T-helper 1 cell (primary cell): ENCODE results near the gene GREM2.

Source experiments
- DNase-seq, 5 donors: peaks; one replicate each; pipeline ENCODE4 v3.0.0-alpha.2; 2012 to 2020

GREM2 gene

DNA sequence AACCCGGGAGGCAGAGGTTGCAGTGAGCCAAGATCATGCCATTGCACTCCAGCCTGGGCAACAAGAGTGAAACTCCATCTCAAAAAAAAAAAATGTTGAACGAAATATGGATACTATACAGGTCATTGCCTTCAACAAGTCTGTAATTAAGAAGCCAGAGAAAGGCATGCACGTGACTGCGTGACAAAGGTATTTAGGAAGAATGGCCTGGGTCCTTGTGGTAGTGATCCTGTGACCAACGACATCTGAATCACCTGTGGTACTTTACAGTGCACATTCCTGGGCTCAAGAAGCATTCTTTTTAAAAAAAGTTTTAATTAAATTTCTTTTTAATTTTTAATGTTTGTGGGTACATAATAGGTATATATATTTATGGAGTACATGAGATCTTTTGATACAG is 115.0 kb downstream of the GREM2 start:
- DNase-seq = no peak

DNA sequence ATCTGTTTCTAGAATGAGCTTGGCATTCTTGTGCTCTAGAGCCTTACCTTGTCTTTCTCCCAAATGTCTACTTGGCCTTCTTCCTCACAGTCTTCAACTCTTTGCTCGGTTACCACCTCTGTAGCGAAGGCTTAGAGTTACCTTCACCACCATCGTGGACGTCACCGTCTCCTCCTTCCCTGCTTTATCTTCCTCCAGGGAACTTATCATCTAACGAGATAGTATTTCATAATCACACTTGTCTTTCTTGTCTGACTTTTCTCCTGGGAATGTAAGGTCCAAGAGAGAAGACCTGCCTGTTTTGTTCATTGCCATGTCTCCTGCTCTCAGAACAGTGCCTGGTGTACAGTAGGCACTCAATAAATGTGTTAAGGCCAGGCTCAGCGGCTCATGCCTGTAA is 115.6 kb downstream of the GREM2 start:
- no peak for DNase-seq

DNA sequence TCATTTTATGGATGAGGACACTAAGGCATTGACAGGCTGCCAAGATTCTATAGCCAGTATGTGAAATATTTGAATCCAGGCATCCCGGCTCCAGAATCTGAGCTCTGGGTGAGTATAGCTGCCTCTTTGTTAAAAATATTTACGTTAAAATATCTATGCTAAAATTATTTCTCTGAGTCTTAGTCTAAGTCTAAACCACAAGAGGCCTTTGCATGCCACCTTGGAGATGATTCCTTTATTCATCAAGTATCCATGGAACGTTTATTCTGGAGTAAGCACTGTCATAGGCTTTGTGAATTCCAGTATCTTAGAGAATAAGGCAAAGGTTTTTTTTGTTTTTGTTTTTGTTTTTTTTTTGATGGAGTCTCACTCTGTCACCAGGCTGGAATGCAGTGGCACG is 116.4 kb downstream of the GREM2 start:
- DNase-seq = no peak

DNA sequence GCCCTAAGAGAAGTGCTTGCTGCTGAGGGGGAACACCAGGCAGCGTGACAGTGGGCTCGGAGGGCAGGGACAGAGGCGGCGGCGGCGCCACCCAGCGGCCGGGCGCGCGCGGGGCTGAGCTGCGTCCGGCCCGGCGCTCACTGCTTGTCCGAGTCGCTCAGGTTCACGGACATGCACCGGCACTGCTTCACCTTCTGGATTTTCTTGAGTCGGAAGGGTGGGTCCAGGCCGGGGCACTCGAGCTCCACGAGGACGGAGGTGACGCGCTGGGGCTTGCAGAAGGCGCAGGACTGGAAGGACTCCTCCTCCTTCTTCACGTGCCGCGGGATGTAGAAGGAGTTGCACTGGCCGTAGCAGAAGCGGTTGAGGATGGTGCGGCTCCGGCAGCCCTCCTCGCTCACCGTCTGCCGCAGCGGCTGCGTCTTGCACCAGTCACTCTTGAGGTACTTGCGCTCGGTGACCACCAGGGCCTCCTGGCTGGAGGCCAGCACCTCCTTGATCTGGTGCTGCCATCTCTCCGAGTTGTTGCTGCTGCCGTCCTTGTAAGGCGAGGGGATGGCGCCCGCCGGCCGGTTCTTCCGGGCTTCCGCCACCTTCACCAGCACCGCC is 119.0 kb downstream of the GREM2 start:
- DNase-seq = peak in 2 of 5 donors; percentile 2 to 4

DNA sequence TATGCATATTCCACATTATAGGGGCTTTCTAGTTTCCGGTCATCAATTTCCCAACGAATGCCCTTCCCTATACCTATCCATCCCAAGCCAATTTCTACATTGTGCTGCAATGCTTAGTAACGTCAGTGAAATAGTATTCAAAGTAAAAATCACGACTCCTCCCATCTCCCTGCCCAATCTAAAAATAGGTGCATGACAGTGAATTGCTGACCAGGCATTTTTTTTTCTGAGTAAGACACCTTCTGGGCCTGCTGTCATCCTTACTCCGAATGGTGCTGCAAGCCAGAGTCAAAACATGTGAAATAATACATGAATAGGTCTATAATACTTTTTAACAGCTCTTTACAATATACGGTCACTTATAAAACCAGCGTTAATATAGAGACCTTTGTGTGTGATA is 120.2 kb downstream of the GREM2 start:
- no peak for DNase-seq

DNA sequence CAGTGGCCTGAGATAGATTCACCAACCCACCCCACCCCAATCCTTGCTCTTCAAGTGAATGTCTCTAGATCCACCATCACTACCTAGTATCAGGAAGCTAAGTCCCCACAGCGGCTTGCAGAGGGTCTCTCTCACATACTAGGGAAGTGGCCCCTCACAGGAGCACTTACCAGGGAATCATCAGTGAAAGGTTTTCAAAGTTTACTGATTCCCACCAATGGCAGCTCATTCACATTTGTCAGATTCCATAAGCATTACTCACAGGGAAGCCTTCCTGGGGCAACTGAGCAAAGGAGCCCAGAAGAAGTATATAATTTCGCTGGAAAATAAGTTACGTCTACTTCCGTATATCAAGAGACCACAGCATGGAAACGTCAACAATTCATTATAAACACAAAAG is 120.8 kb downstream of the GREM2 start:
- DNase-seq = no peak

DNA sequence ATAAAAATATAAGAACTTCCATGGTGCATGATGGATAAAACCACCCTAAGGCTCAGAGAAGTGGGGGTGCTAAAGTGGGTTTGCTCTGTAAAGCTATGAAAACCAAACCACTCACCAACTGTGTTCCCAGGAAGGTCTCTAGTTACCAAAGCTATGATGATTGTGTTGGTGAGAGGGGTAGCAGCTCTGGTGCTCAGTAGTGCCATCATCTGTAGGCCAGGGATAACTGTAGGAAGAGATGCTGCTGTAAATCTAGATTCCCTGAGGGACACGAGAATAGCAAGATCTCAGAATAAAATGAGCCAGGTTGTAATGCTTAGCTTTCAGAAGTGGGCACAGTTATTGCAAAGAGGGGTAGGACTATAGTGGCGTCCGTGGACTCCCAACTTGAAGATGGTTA is 124.5 kb downstream of the GREM2 start:
- DNase-seq = no peak

DNA sequence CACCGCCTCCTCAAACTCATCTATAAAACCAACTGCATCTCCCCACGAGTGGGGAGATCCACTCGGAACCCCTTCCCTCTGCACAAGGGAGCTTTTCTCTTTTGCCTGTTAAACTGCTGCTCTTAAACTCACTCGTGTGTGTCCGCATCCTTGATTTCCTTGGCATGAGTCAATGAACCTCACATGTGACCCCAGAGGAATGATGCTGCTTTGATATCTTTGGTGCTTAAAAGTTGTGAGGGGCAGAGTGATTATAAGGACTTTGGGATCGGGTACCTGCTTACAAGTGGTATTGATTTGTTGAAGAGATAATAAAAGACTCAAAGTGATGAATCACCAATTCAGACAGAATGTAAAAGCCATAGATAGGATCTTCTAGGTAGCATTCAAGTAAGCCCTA is 125.3 kb downstream of the GREM2 start:
- DNase-seq = no peak

DNA sequence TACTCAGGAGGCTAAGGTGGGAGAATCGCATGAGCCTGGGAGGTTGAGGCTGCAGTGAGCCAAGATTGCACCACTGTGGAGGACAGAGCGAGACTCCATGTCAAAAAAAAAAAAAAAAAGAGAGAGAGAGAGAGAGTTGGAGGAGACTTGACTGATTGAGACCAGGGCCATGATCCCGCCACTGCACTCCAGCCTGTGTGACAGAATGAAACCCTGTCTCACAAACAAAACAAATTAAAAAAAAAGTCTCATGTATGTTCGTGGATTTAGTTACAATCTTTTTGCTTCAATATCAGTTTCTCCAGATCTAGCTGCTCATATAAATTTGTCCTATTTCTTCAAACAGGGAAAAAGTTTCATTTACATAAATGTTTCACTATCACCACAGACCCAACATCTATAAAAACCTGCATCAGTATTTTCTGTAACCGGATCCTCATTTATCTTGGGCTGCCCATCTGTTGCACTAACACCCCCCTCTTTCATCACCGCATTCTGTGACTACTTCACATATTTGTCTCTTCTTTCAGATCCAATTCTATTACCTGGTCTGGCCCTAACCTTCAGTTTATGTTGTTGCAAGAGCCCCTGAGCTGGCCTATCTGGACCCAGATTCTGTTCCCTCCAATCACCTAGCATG is 127.0 kb downstream of the GREM2 start:
- DNase-seq = no peak

DNA sequence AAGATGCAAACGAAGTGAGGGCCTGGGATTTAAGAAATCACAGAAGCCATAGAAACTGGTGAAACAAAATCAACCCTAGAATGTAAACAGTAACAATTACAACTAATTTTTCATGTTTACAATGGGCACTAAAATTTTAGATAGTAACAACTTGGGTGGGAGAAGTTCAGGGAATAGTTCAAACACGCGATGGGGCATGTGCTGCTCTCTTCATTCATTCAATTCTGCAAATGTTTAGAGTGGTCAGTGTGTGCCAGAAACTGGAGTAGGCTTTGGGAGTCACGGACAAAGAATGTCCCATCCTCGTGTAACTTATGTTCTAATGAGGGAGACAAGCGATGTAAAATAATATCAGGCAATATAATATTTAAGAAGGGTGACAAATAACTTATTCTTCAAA is 133.4 kb downstream of the GREM2 start:
- no peak for DNase-seq

DNA sequence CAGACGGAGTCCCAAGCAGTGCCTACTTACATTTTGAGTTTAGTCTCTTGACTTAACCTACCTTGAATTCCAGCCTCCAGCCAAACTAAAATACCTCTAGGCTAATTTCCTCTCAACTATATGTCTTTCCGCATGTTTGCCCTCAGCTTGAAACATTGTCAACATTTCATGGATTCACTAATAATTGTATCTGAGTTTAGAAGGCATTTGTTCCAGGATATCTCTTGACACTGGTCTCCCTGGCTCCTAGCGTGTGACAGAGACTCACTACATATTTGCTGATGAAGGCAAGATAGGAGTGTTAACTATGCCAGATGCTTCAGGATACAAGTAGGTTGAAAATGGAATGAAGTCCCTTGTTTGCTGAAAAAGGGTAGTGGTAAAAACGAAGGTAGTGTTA is 136.1 kb downstream of the GREM2 start:
- no peak for DNase-seq

DNA sequence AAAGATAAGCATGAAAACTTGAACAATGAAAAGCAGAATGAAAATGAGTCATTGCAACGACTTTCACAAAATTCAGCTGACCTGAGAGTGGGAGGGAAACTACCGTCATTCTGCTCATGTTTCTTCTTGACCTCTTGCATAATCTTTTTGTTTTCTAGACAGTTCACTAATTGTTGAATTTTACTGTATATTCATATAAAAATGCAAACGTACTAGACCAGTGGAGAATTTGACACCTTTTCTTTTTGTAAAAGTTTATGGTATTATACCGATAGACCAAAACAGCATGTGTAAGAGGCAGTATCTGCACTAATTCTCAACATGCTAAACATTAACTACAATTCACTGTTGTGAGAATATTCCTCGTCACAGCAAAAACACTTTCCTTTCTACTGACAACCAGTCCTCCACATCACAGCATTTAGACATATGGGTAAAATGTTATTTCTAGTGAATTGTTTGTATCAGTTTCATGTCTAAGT is 137.8 kb downstream of the GREM2 start:
- no peak for DNase-seq

DNA sequence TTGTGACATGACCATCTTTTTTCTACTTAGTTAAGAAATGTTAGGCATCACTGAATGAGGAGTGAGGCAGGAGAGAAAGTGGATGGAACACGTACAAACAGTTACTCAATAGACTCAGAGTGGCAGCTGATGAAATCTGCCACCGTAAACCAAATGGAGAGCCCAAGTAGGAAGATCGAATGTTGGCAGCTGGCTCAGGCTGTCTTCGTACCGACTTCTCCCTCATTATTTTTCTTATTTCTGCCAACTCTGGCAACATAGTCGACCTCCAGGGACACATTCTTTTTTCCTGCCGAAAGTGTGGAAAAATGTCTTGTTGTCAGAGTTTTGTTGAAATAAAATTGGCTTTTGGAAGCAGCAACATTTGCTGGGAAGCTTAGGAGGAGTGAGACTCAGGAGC is 143.3 kb downstream of the GREM2 start:
- DNase-seq = no peak

DNA sequence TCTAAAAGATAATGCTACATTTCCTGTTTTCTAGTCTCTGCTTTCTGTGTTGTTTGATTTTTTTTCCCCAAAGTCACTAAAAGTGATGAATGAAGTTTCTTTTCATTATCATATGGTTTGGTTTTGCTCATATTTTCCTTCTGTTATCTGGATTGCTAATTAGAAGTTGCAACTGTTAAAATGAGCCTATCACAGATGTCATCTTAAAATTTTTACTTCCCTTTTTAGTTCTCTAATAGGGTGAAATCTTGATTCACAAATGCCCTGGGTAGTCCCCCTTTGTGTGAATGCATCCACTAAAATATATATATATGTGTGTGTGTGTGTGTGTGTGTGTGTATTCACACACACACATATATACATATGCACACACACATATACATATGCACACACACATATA is 144.1 kb downstream of the GREM2 start:
- no peak for DNase-seq

DNA sequence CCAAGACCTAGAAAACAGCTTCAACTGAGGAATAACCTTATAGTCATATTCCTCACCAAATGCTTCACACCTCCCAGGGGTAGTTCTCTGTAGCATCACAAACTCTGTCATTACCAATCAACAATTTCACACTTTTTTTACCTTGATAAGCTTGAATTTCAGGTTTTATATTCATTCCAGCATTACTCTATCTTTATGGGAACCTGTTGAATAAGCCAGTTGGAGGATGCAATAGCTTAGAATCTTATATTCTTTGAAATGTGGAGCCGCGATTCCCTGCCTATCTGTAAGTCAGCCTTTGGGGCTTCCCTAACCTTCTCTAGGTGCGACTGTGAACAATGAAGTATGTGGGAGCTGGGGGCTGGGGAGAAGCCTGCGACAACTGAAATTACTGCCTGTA is 145.4 kb downstream of the GREM2 start:
- DNase-seq = no peak

DNA sequence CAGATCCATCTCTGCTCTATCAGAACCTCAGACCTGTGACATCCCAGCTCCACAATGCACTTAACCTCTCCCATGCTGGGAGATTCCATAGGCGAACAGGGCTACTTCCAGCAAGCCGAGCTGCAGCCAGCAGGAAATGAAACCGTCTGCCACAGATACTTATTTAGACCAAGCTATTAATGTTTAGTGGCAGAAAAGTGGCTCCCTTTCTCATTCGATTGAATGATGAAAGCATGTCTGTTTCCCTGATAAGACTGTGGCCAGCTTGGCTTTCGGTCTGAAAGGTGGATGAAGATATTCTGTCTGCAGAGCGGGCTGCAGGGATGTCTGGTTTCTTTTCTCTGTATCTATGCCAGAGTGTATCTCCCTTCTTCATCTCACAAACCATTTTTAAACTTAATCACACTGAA is 146.4 kb downstream of the GREM2 start:
- no peak for DNase-seq

DNA sequence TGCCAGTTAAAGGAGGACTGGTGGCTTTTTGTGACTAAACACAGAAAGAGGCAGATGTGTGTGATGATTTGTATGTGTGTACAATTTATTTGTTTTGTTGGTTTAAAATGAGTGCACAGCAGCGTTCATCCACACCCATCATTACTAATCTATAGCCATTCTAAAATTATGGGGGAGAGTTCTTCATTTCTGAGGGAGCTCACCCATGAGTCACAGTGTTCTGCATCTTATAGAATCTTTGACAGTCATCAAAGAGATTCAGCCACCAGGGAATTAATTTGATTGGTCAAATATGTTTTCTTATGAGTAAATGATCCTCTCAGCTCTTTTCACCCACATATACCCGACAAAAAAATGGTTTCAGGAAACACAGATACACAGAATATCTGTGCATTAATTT is 147.9 kb downstream of the GREM2 start:
- no peak for DNase-seq

DNA sequence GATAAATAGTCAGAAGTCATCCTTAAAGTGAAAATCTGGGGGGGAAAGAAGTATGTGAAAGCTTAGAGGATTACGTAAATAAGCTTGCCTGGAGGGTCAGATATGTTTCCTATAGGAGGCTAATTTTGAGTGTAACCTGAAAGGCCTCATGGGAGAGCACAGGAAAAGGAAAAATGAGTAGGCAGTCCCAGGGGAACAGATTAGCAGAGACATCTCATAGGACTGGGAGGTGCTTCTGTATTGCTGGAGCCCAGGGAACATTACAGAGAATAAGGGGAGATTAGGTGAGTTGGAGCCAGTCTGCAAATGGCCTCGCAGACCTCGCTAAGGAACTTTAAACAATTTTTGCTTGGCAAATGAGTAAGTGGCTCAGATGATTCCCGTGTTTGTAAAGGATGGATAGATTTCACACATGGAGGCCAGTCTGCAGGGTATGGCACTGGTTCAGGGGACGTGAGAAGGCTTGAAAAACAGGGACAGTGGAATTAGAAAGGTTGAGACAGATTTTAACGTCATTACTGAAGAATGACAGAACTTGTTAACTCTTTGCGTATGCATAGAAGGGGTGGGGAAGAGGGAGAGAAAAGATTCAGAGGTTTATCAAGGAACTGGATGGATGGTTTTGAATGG is 149.1 kb downstream of the GREM2 start:
- DNase-seq = no peak

DNA sequence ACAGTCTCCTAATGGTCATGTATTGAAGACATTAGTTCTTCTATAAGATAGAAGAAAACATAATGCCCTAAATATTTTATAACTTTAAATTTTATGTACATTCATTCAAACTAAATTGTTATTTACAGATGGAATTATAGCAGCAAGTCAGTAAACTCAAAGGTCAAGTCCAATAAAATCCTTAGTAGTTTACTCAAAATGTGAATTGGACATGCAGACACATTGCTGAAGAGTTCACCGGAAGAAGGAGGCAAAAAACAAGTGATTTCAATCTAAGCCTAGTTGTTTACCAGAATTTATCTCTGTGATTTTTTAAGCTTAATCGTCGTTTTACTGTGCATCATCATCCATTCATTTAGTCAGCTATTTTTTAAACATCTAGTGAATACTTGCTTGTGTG is 149.7 kb downstream of the GREM2 start:
- DNase-seq = no peak

DNA sequence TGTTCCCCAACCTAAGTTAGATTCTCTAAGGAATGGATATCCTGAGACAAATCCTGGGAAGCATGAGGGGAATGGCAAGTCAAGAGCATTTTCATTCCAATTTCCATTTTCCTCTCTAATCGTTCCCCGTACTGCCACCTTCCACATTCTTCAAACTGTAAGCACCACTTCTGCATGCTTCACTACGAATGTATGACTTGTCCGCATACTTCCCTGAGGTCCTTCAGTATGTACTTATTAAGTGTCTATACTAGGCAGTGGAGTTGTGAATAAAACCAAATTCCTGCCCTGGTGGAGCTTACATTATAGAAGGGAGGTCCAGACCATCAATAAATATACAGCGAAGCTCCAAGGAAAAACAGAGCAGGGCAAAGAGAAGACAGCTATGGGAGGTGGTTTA is 154.8 kb downstream of the GREM2 start:
- DNase-seq = no peak

DNA sequence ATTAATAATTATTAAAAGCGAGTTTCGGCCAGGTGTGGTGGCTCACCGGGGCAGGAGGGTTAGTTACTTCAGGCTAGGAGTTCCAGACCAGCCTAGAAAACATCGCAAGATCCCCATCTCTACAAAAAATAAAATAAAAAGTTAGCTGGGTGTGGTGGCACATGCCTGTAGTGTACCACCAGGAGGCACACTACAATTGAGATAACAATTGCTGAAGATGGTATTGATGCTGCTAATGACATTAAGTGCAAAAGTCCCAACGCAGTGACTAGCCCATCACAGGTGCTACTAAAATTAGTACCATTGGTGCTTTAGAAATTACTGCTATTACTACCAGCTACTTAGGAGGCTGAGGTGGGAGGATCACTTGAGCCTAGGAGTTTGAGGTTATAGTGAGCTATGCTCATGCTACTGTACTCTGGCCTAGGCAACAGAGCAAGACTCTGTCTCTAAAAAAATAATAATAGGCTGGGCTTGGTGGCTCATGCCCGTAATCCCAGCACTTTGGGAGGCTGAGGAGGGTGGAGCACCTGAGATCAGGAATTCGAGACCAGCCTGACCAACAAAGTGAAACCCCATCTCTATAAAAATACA is 156.6 kb downstream of the GREM2 start:
- peak in 1 of 5 donors; percentile 33 for DNase-seq

DNA sequence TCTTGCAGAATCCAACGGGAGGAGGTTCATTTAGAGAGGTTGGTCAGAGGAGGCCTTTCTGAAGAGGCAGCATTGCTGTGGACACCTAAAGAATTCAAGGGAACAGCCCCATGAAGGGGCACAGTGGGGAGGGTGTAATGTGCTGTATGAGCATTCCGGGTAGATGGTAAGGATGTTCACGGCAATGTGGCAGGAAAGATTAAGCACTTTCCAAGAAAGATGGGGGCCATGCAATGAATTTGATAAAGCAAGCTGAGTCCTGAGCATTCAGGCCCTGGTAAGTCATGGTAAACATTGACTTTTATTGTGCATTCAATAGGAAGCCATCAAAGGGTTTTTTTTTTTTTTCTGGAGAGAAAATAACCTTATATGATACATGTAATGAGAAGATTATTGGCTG is 166.6 kb downstream of the GREM2 start:
- DNase-seq = no peak

DNA sequence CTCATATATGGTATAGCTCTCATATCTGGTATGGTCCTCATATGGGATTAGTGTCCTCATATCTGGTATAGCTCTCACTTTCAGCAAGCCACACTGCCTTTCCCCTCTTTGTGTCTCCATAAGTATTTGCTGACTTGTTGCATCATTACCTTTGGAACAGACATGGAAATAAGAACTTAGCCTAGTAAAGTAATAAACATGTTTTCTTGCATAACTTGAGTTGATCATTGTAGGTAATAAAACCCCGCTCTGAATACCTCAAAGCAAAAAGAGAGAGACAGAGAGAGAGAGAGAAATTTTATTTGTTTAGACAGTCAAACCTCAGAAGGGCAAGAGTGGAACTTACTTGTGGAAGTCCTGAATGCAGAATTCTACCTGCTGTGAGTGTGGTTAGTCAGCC is 170.3 kb downstream of the GREM2 start:
- no peak for DNase-seq
